Esophagus muscularis mucosa (tissue), 4 donors: Measurements from ENCODE around the gene APOC3. TPM values are rescaled to one million over a fixed set of nuclear protein-coding genes. Genes with fewer than 3 reads are reported as not detected.

Experiments
- DNase-seq: peaks from one replicate; pipeline ENCODE4 v3.0.0-alpha.2; 2017; ENCODE audit errors: extremely low spot score
- H3K27ac ChIP-seq, 4 donors: fragments of 200-600 bp; sonication (generic); replicated peaks in 1 of 4; 1 replicate in 3 of 4; 2 replicates in 1 of 4; pipeline ENCODE4 v1.5.1; 2016 to 2019; ENCODE audit warnings: mild to moderate bottlenecking in 1 of 4
- H3K27me3 ChIP-seq, 4 donors: fragments of 200-600 bp; sonication (generic); one replicate each; pipeline versions ENCODE4 v1.5.1 to v1.6.0; 2016 to 2019
- H3K36me3 ChIP-seq, 4 donors: fragments of 200-600 bp; sonication (generic); one replicate each; pipeline ENCODE4 v1.5.1; 2016 to 2019
- H3K4me1 ChIP-seq, 4 donors: fragments of 200-600 bp; sonication (generic); one replicate each; pipeline ENCODE4 v1.5.1; 2016 to 2019
- H3K4me3 ChIP-seq, 4 donors: fragments of 200-600 bp; sonication (generic); 1 replicate in 2 of 4; 2 replicates in 2 of 4; pipeline ENCODE4 v1.5.1; 2016 to 2019; ENCODE audit warnings: mild to moderate bottlenecking in 4 of 4, moderate library complexity in 1 of 4
- H3K9me3 ChIP-seq, 4 donors: fragments of 200-600 bp; sonication (generic); 1 replicate in 3 of 4; 2 replicates in 1 of 4; pipeline ENCODE4 v1.5.1; 2016 to 2019
- CTCF ChIP-seq, 3 experiments: fragments of 200-600 bp in 2 of 3; fragments of 450-650 bp in 1 of 3; sonication (generic) in 2 of 3; IDR thresholded peaks; one replicate each; pipeline ENCODE4 v1.5.1; 2017 to 2019; ENCODE audit warnings: antibody characterized with exemption in 3 of 3, mild to moderate bottlenecking in 2 of 3, moderate library complexity in 1 of 3
- EP300 ChIP-seq: sonication (generic); formaldehyde crosslinking; IDR thresholded peaks from one replicate; pipeline ENCODE4 v1.6.1; 2017; ENCODE audit warnings: antibody characterized with exemption
- POLR2A ChIP-seq: fragments of 450-650 bp; IDR thresholded peaks from one replicate; pipeline ENCODE4 v1.6.1; 2017; ENCODE audit warnings: antibody characterized with exemption, moderate library complexity, mild to moderate bottlenecking, low read depth
- POLR2AphosphoS5 ChIP-seq, 2 donors: sonication (generic); formaldehyde crosslinking; IDR thresholded peaks; one replicate each; pipeline ENCODE4 v1.6.1; 2017; ENCODE audit warnings: antibody characterized with exemption in 2 of 2
- WGBS: methylation state at CpG from one replicate; pipeline ENCODE4 v1.1.5; 2018; 5-methylcytosine and 5-hydroxymethylcytosine counted together
- intact Hi-C: fragments of 100-400 bp; cut with DNase I; formaldehyde crosslinking; loops from one replicate; pipeline ENCODE4 v1.15.1; 2023
- total RNA-seq, 4 donors: library from RNA; depleted of rRNA; stranded (reverse); fragments of >200 nt; gene quantifications; one replicate each; pipeline versions ENCODE4 v1.1.0 to v1.2.1, GENCODE V29; 2016

Gene APOC3
- total RNA-seq, 4 donors from 2014 or later, result not detected

GRCh38 chr11:116852261-116853031 is 22.7 kb downstream of the APOC3 start:
- H3K4me3 ChIP-seq, result no peak overlapping the region
- no peak for DNase-seq
- H3K27ac ChIP-seq, result no peak overlapping the region
- peaks cover 13 to 29% (median 22%) of the 10 kb centered on the region in 4 donors for H3K4me1 ChIP-seq
- intact Hi-C loops, result no loop called here
- H3K9me3 ChIP-seq, result no peaks in the 10 kb centered on the region
- WGBS, result 78% methylated on average over 5 of the region's 5 CpGs
- H3K27me3 ChIP-seq, result no peaks in the 10 kb centered on the region
- peaks cover 16 to 83% (median 40%) of the 10 kb centered on the region in 4 donors for H3K36me3 ChIP-seq
- TF ChIP-seq POLR2A, result no peak
- no peak for TF ChIP-seq CTCF (IDR thresholded peaks at IDR 0.05)
- no peak for TF ChIP-seq EP300
- no peak for TF ChIP-seq POLR2AphosphoS5 (IDR thresholded peaks at IDR 0.05)

DNA sequence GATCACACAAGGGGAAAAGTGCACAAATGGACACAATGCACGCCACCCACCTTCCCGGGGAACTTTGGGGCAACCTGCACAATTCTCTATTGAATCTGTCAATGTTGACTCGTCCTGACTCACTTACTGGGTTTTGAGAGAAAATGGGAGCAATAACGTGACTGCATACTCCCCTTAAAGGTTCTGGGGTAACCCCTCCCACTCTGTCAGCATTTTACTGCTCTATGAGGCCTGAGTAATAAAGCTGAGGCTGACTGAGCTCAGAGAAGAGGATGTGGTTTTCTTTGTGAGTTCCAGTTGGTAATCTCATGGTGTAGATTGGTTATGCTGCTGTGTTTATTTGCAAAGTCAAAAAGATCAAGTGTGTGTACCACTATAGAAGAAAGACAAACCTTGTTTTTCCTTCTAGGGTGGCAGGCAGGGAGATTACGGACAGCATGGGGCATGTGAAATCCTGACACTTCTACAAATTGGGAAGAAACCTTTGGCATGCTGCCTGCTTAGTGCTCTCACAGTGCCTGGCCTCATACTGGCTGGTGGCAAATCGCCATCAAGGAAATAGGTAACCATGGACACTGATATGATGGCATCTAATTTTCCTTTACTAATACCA is 23.9 kb downstream of the APOC3 start:
- H3K36me3 ChIP-seq, result peaks cover 15 to 83% (median 40%) of the 10 kb centered on the region in 4 donors
- H3K4me1 ChIP-seq, result peaks cover 13 to 29% (median 24%) of the 10 kb centered on the region in 4 donors
- 72% methylated on average over 6 of the region's 6 CpGs for WGBS
- no peak for TF ChIP-seq POLR2A
- no peak for TF ChIP-seq EP300
- no peak for TF ChIP-seq POLR2AphosphoS5 (IDR thresholded peaks at IDR 0.05)
- no peak for TF ChIP-seq CTCF (IDR thresholded peaks at IDR 0.05)
- no peaks in the 10 kb centered on the region for H3K27me3 ChIP-seq
- H3K27ac ChIP-seq, result no peak overlapping the region
- no peaks in the 10 kb centered on the region for H3K9me3 ChIP-seq
- no peak overlapping the region for H3K4me3 ChIP-seq
- intact Hi-C loops, result no loop called here
- no peak for DNase-seq

DNA sequence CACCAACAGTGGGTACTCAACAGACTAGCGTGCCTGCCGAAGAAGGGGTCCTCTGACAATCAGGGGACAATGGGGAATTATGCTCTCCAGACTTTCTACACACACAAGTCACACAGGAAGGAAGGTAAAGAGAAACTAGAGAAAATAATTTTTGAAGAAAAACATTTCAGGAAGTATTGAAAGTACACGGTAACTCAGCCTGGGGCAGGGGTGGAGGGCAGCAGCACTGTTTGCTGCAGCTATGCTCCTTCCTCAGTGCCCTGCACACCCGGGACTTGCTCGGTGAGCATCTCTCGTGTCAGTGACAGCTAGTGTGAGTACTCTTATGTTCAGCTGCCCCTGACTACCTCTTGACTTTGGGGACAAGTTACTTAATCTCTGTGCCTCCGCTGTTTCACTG is 25.7 kb downstream of the APOC3 start:
- 96% methylated on average over 7 of the region's 7 CpGs for WGBS
- H3K27me3 ChIP-seq, result no peaks in the 10 kb centered on the region
- no peaks in the 10 kb centered on the region for H3K9me3 ChIP-seq
- H3K27ac ChIP-seq, result no peak overlapping the region
- no peak overlapping the region for H3K4me3 ChIP-seq
- H3K36me3 ChIP-seq, result peaks cover 22 to 89% (median 50%) of the 10 kb centered on the region in 4 donors
- DNase-seq, result no peak
- H3K4me1 ChIP-seq, result peaks cover 13 to 29% (median 24%) of the 10 kb centered on the region in 4 donors
- intact Hi-C loops, result no loop called here
- TF ChIP-seq EP300, result no peak
- no peak for TF ChIP-seq CTCF (IDR thresholded peaks at IDR 0.05)
- TF ChIP-seq POLR2A, result no peak
- no peak for TF ChIP-seq POLR2AphosphoS5 (IDR thresholded peaks at IDR 0.05)

DNA sequence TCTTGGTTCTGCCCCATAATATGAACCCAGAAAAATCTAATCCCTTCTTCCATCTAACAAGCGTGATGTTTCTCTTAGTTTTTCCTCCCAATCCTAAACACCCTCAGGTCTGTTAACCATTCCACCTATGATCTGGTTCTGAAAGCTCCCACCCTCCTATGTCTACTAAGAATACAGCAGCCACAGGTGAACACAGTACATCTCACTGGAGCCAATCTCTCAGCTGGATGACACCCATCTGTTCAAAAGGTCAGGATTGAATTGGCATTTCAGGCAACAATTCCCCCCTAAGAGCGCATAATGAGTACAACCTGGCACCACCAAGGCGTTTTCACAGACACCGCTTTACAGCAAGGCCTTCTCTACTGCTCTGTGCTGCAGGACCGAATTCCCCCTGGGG is 26.7 kb downstream of the APOC3 start:
- intact Hi-C loops, result no loop called here
- no peak overlapping the region for H3K27ac ChIP-seq
- H3K4me3 ChIP-seq, result no peak overlapping the region
- H3K9me3 ChIP-seq, result no peaks in the 10 kb centered on the region
- H3K27me3 ChIP-seq, result no peaks in the 10 kb centered on the region
- no peak for DNase-seq
- WGBS, result 88% methylated on average over 5 of the region's 5 CpGs
- H3K36me3 ChIP-seq, result peaks cover 30 to 91% (median 60%) of the 10 kb centered on the region in 4 donors
- H3K4me1 ChIP-seq, result peaks cover 13 to 27% (median 22%) of the 10 kb centered on the region in 4 donors
- TF ChIP-seq CTCF (IDR thresholded peaks at IDR 0.05) (no peak), POLR2A (no peak), POLR2AphosphoS5 (IDR thresholded peaks at IDR 0.05) (no peak), EP300 (no peak)
